DOHH2 (cell line): Measurements from ENCODE around the gene COX7A2L.

Experiments
- H3F3A ChIP-seq: fragments of 200-600 bp; sonication (generic), shearing (Covaris generic); 2 replicates; pipeline ENCODE4 v1.6.0; 2016; ENCODE audit warnings: antibody characterized with exemption, mild to moderate bottlenecking; ENCODE audit not compliant: control insufficient read depth, insufficient read depth
- H3K27ac ChIP-seq: fragments of 200-600 bp; sonication (generic); 2 replicates; pipeline ENCODE4 v1.5.1; 2014; ENCODE audit warnings: low read depth, mild to moderate bottlenecking, low read length, moderate library complexity
- H3K27me3 ChIP-seq: fragments of 200-600 bp; sonication (generic); 2 replicates; pipeline ENCODE4 v1.6.1; 2014; ENCODE audit warnings: mild to moderate bottlenecking, low read length, mixed read lengths; ENCODE audit not compliant: control insufficient read depth
- H3K36me3 ChIP-seq: fragments of 200-600 bp; sonication (generic); 2 replicates; pipeline ENCODE4 v1.6.1; 2014; ENCODE audit warnings: mild to moderate bottlenecking, low read length, moderate library complexity, mixed read lengths; ENCODE audit not compliant: control insufficient read depth
- H3K4me1 ChIP-seq: fragments of 200-600 bp; sonication (generic); 2 replicates; pipeline ENCODE4 v1.6.1; 2014; ENCODE audit warnings: mild to moderate bottlenecking, low read length, mixed read lengths; ENCODE audit not compliant: control insufficient read depth
- H3K4me2 ChIP-seq: fragments of 200-600 bp; sonication (generic); 2 replicates; pipeline ENCODE4 v1.6.0; 2014; ENCODE audit warnings: mild to moderate bottlenecking, low read length, moderate library complexity
- H3K4me3 ChIP-seq: fragments of 200-600 bp; sonication (generic); 2 replicates; pipeline ENCODE4 v1.5.1; 2014; ENCODE audit warnings: mild to moderate bottlenecking, low read length, mixed read lengths
- H3K79me2 ChIP-seq: fragments of 200-600 bp; sonication (generic); 2 replicates; pipeline ENCODE4 v1.6.1; 2014; ENCODE audit warnings: mild to moderate bottlenecking, low read length, mixed read lengths; ENCODE audit not compliant: control insufficient read depth
- H3K9me2 ChIP-seq: fragments of 200-600 bp; sonication (generic); replicated peaks from 2 replicates; pipeline ENCODE4 v1.6.1; 2014; ENCODE audit warnings: mild to moderate bottlenecking, low read length, mixed read lengths; ENCODE audit not compliant: control insufficient read depth
- H3K9me3 ChIP-seq: fragments of 200-600 bp; sonication (generic); 2 replicates; pipeline ENCODE4 v1.6.1; 2014; ENCODE audit warnings: antibody characterized with exemption, low read length, mixed read lengths; ENCODE audit not compliant: control insufficient read depth, insufficient read depth
- H4K20me1 ChIP-seq: fragments of 200-600 bp; sonication (generic); 2 replicates; pipeline ENCODE4 v1.6.0; 2014; ENCODE audit warnings: low read depth, mild to moderate bottlenecking, antibody characterized with exemption, low read length, moderate library complexity; ENCODE audit not compliant: control insufficient read depth, insufficient read depth
- CTCF ChIP-seq: fragments of 200-600 bp; sonication (generic); IDR thresholded peaks from one replicate; pipeline ENCODE4 v1.5.1; 2014; ENCODE audit warnings: antibody characterized with exemption, mild to moderate bottlenecking, low read depth, low read length; ENCODE audit not compliant: poor library complexity, severe bottlenecking
- EZH2phosphoT487 ChIP-seq: fragments of 200-600 bp; sonication (generic); IDR thresholded peaks from 2 replicates; pipeline ENCODE4 v1.6.1; 2017; ENCODE audit warnings: borderline replicate concordance, mild to moderate bottlenecking, antibody characterized with exemption, low read length, moderate library complexity, mixed read lengths

Gene COX7A2L

GRCh38 chr2:42360890-42361727 is at the start of gene COX7A2L:
COX7A2L (minus strand) TSS chr2:42361217; CDS start chr2:42361161, 56 bp downstream.
- no peaks in the 10 kb centered on the region; the same call in 1 of the 2 replicates for H3K27me3 ChIP-seq
- TF ChIP-seq CTCF (no peak), EZH2phosphoT487 (no peak)
- H3K79me2 ChIP-seq, result peaks cover 49% of the 10 kb centered on the region
- no peaks in the 10 kb centered on the region for H3K9me3 ChIP-seq
- H4K20me1 ChIP-seq, result peaks cover 2% of the 10 kb centered on the region
- H3K36me3 ChIP-seq, result peaks cover 6% of the 10 kb centered on the region; the same call in 1 of the 2 replicates
- H3K27ac ChIP-seq, result peak within 1 kb of the TSS; percentile 75
- H3K4me3 ChIP-seq, result peak within 1 kb of the TSS; percentile 89
- peak within 1 kb of the TSS; percentile 95 for H3K4me2 ChIP-seq
- peaks cover 20% of the 10 kb centered on the region for H3K4me1 ChIP-seq
- H3F3A ChIP-seq, result no peaks in the 10 kb centered on the region; the same call in 1 of the 2 replicates
- no peaks in the 10 kb centered on the region for H3K9me2 ChIP-seq

GRCh38 chr2:42408009-42408408 is 47.0 kb upstream of the COX7A2L start:
- Histone ChIP-seq H3K4me2 (no peak overlapping the region), H3K27ac (no peak overlapping the region), H3F3A (no peaks in the 10 kb centered on the region), H3K36me3 (no peaks in the 10 kb centered on the region), H3K9me3 (no peaks in the 10 kb centered on the region), H3K4me1 (no peaks in the 10 kb centered on the region), H3K27me3 (no peaks in the 10 kb centered on the region), H3K4me3 (no peak overlapping the region), H4K20me1 (no peaks in the 10 kb centered on the region), H3K79me2 (no peaks in the 10 kb centered on the region), H3K9me2 (no peaks in the 10 kb centered on the region)
- TF ChIP-seq EZH2phosphoT487 (no peak), CTCF (no peak)

GRCh38 chr2:42407476-42407875 is 46.5 kb upstream of the COX7A2L start:
- H3K9me2 ChIP-seq, result no peaks in the 10 kb centered on the region
- H3K4me1 ChIP-seq, result no peaks in the 10 kb centered on the region
- no peaks in the 10 kb centered on the region for H3F3A ChIP-seq
- H3K27ac ChIP-seq, result no peak overlapping the region
- H3K4me3 ChIP-seq, result no peak overlapping the region
- H3K4me2 ChIP-seq, result no peak overlapping the region
- no peaks in the 10 kb centered on the region for H3K27me3 ChIP-seq
- H3K79me2 ChIP-seq, result no peaks in the 10 kb centered on the region
- no peaks in the 10 kb centered on the region for H3K9me3 ChIP-seq
- H4K20me1 ChIP-seq, result no peaks in the 10 kb centered on the region
- no peaks in the 10 kb centered on the region for H3K36me3 ChIP-seq
- TF ChIP-seq CTCF (no peak), EZH2phosphoT487 (no peak)
